CD14-positive monocyte (primary cell): ENCODE data around the gene HOXB3. TPM values are rescaled to one million over a fixed set of nuclear protein-coding genes. Genes with fewer than 3 reads are reported as not detected.

Source experiments
- DNase-seq, 3 donors: peaks; one replicate each; pipeline ENCODE4 v3.0.0-alpha.2; 2011 to 2022
- H2AFZ ChIP-seq: 2 replicates; pipeline ENCODE4 v1.6.0; 2012; ENCODE audit warnings: mild to moderate bottlenecking, low read depth, low read length, inconsistent platforms; ENCODE audit not compliant: insufficient read depth, poor library complexity, severe bottlenecking
- H3K27ac ChIP-seq, 2 donors: 1 replicate in 1 of 2; 2 replicates in 1 of 2; pipeline ENCODE4 v1.5.1; 2012 to 2013; ENCODE audit warnings: low read length in 2 of 2, control low read depth in 1 of 2, inconsistent platforms in 1 of 2, low read depth in 1 of 2, mild to moderate bottlenecking in 1 of 2
- H3K27me3 ChIP-seq, 2 donors: one replicate each; pipeline versions ENCODE4 v1.6.0 to v1.6.1; 2011 to 2013; ENCODE audit warnings: low read length in 2 of 2; ENCODE audit not compliant: control insufficient read depth in 2 of 2, insufficient read depth in 2 of 2
- H3K36me3 ChIP-seq, 2 donors: replicated peaks in 1 of 2; 1 replicate in 1 of 2; 2 replicates in 1 of 2; pipeline versions ENCODE4 v1.5.1 to v1.6.1; 2012 to 2013; ENCODE audit warnings: low read length in 2 of 2, control low read depth in 1 of 2, inconsistent platforms in 1 of 2, mild to moderate bottlenecking in 1 of 2; ENCODE audit not compliant: insufficient read depth in 2 of 2, control insufficient read depth in 1 of 2
- H3K4me1 ChIP-seq, 2 donors: 1 replicate in 1 of 2; 2 replicates in 1 of 2; pipeline versions ENCODE4 v1.5.1 to v1.6.1; 2012 to 2013; ENCODE audit warnings: low read length in 2 of 2, control low read depth in 1 of 2, inconsistent platforms in 1 of 2, mild to moderate bottlenecking in 1 of 2, moderate library complexity in 1 of 2; ENCODE audit not compliant: insufficient read depth in 2 of 2, control insufficient read depth in 1 of 2
- H3K4me2 ChIP-seq: replicated peaks from 2 replicates; pipeline ENCODE3; 2012; ENCODE audit warnings: low read length, moderate library complexity, mild to moderate bottlenecking; ENCODE audit not compliant: poor library complexity, severe bottlenecking; ENCODE audit errors: extremely low read depth
- H3K4me3 ChIP-seq, 3 experiments: fragments of 200-600 bp in 1 of 3; sonication (generic) in 1 of 3; replicated peaks in 1 of 3; 1 replicate in 2 of 3; 2 replicates in 1 of 3; pipeline ENCODE4 v1.5.1; 2011 to 2013; ENCODE audit warnings: low read length in 3 of 3, mild to moderate bottlenecking in 3 of 3, control low read depth in 2 of 3, low read depth in 2 of 3, inconsistent platforms in 1 of 3, moderate library complexity in 1 of 3
- H3K79me2 ChIP-seq: 2 replicates; pipeline ENCODE4 v1.6.0; 2012; ENCODE audit warnings: mild to moderate bottlenecking, control low read depth, inconsistent platforms, low read length, moderate library complexity; ENCODE audit not compliant: insufficient read depth
- H3K9ac ChIP-seq: 2 replicates; pipeline ENCODE4 v1.6.0; 2017; ENCODE audit warnings: low read length, mild to moderate bottlenecking; ENCODE audit not compliant: insufficient read depth, poor library complexity, severe bottlenecking
- H3K9me3 ChIP-seq, 2 donors: replicated peaks in 1 of 2; 1 replicate in 1 of 2; 2 replicates in 1 of 2; pipeline versions ENCODE4 v1.5.1 to v1.6.1; 2012 to 2013; ENCODE audit warnings: low read length in 2 of 2, control low read depth in 1 of 2; ENCODE audit not compliant: control insufficient read depth in 1 of 2, insufficient read depth in 1 of 2
- H4K20me1 ChIP-seq: 2 replicates; pipeline ENCODE4 v1.6.0; 2012; ENCODE audit warnings: mild to moderate bottlenecking, low read length, control low read depth, moderate library complexity; ENCODE audit not compliant: insufficient read depth
- H3K27ac Mint-ChIP-seq, 7 donors: one replicate each; pipeline ENCODE4 v1.8.0; 2020; ENCODE audit warnings: mild to moderate bottlenecking in 7 of 7, mixed read lengths in 7 of 7, moderate library complexity in 6 of 7, inconsistent platforms in 2 of 7
- H3K27me3 Mint-ChIP-seq, 3 donors: one replicate each; pipeline ENCODE4 v1.8.0; 2021 to 2022; ENCODE audit warnings: low read depth in 3 of 3, mild to moderate bottlenecking in 3 of 3, mixed read lengths in 3 of 3, moderate library complexity in 3 of 3, inconsistent platforms in 1 of 3
- H3K36me3 Mint-ChIP-seq, 2 donors: one replicate each; pipeline ENCODE4 v1.8.0; 2020; ENCODE audit warnings: mixed read lengths in 2 of 2, inconsistent platforms in 1 of 2, mild to moderate bottlenecking in 1 of 2
- H3K4me1 Mint-ChIP-seq: one replicate; pipeline ENCODE4 v1.8.0; 2020; ENCODE audit warnings: mild to moderate bottlenecking, mixed read lengths
- H3K4me3 Mint-ChIP-seq, 2 donors: one replicate each; pipeline ENCODE4 v1.8.0; 2020; ENCODE audit warnings: mild to moderate bottlenecking in 2 of 2, mixed read lengths in 2 of 2, moderate library complexity in 1 of 2
- H3K9me3 Mint-ChIP-seq, 7 donors: one replicate each; pipeline ENCODE4 v1.8.0; 2020 to 2022; ENCODE audit warnings: mixed read lengths in 7 of 7, mild to moderate bottlenecking in 6 of 7, moderate library complexity in 6 of 7, inconsistent platforms in 2 of 7
- CTCF ChIP-seq: fragments of 200-600 bp; IDR thresholded peaks from one replicate; pipeline ENCODE4 v1.8.0; 2022; ENCODE audit warnings: antibody characterized with exemption, mild to moderate bottlenecking
- WGBS: methylation state at CpG from one replicate; pipeline ENCODE4 v1.1.5; 2013; ENCODE audit warnings: missing lambda C conversion rate; ENCODE audit not compliant: insufficient coverage; 5-methylcytosine and 5-hydroxymethylcytosine counted together
- intact Hi-C, 2 donors: fragments of 100-400 bp; cut with micrococcal nuclease; formaldehyde crosslinking; loops; one replicate each; pipeline versions ENCODE4 v1.15.0 to v1.15.1; 2023
- polyA plus RNA-seq, 3 donors: library from polyadenylated mRNA; depleted of rRNA in 1 of 3; unstranded in 2 of 3; stranded (reverse) in 1 of 3; fragments of 300-500 nt in 2 of 3; fragments of >200 nt in 1 of 3; fragmentation: Illumina TruSeq in 2 of 3; gene quantifications; 1 replicate in 2 of 3; 2 replicates in 1 of 3; pipeline ENCODE4 v1.2.3, GENCODE V29; 2012 to 2021

Gene HOXB3
- polyA plus RNA-seq, 3 donors: 0.56 TPM; not detected in 2

- Histone ChIP-seq H3K9me3 (peaks cover 0 to 24% of the 10 kb centered on the region in 2 donors), H3K36me3 (no peaks in the 10 kb centered on the region), H3K4me2 (peak overlapping the region; percentile 99), H3K4me3 (peak overlapping the region in 1 of 3 experiments; percentile 86), H3K27ac (no peak overlapping the region), H3K27me3 (peaks cover 76 to 93% of the 10 kb centered on the region in 2 donors), H2AFZ (no peak overlapping the region), H4K20me1 (no peaks in the 10 kb centered on the region), H3K9ac (no peak overlapping the region), H3K79me2 (no peaks in the 10 kb centered on the region), H3K4me1 (peaks cover 31 to 49% of the 10 kb centered on the region in 2 donors)
- Mint-ChIP-seq H3K27ac (no peak overlapping the region), H3K27me3 (peaks cover 86 to 90% (median 90%) of the 10 kb centered on the region in 3 donors), H3K36me3 (peaks cover 13 to 21% of the 10 kb centered on the region in 2 donors), H3K4me3 (peak overlapping the region; percentile 81 to 94), H3K4me1 (peaks cover 49% of the 10 kb centered on the region), H3K9me3 (peaks cover 4 to 41% (median 24%) of the 10 kb centered on the region in 7 donors)
- no CpG with 5 or more reads among the region's 7 CpGs for whole genome bisulfite sequencing
- TF ChIP-seq CTCF: no peak
- DNase-seq: no peak
- intact Hi-C loops: no loop called here
Measured at GRCh38 chr17:48579471-48579759, 10.6 kb downstream of the HOXB3 start.

- H3K9ac ChIP-seq: no peak overlapping the region
- Mint-ChIP-seq H3K4me1 (peaks cover 49% of the 10 kb centered on the region), H3K9me3 (peaks cover 4 to 41% (median 24%) of the 10 kb centered on the region in 7 donors), H3K36me3 (peaks cover 13 to 17% of the 10 kb centered on the region in 2 donors), H3K4me3 (peak overlapping the region; percentile 81 to 94), H3K27ac (peak overlapping the region in 1 of 7 donors; percentile 75), H3K27me3 (peaks cover 84 to 89% (median 85%) of the 10 kb centered on the region in 3 donors)
- no peaks in the 10 kb centered on the region for H4K20me1 ChIP-seq
- DNase-seq: no peak
- TF ChIP-seq CTCF: no peak
- peaks cover 0 to 24% of the 10 kb centered on the region in 2 donors for H3K9me3 ChIP-seq
- H3K27me3 ChIP-seq: peaks cover 75 to 93% of the 10 kb centered on the region in 2 donors
- H3K4me3 ChIP-seq: peak overlapping the region; percentile 58 to 86 (median 62)
- peak overlapping the region; percentile 99 for H3K4me2 ChIP-seq
- no peaks in the 10 kb centered on the region for H3K79me2 ChIP-seq
- H2AFZ ChIP-seq: peak overlapping the region; percentile 93
- 7% methylated on average over 30 of the region's 43 CpGs for WGBS
- H3K27ac ChIP-seq: no peak overlapping the region
- no peaks in the 10 kb centered on the region for H3K36me3 ChIP-seq
- intact Hi-C loops: no loop called here
- H3K4me1 ChIP-seq: peaks cover 31 to 49% of the 10 kb centered on the region in 2 donors
Measured at GRCh38 chr17:48578616-48579470, 11.2 kb downstream of the HOXB3 start.
